ENCODE data around the gene WWOX.

DNA sequence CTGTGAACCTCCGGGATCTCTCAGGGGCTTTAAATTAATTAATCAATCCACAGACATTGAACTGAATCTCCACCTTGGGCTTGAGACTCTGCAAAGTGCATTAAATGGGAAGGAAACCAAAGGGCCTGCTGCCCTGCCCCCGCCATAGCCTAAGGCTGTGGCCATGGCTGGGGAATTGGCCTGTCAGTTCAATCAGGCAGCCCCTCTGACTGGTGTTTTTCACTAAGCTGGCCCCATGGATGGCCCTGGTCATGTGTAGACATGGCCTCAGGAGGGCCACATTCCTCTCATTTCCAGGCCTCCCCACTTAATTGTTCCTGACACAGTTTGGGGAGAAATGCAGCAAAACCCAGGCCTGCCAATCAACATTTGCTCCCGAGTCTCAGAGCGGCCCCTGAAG lies 499.8 kb downstream of the WWOX start:
- TF ChIP-seq, protein P1, sequence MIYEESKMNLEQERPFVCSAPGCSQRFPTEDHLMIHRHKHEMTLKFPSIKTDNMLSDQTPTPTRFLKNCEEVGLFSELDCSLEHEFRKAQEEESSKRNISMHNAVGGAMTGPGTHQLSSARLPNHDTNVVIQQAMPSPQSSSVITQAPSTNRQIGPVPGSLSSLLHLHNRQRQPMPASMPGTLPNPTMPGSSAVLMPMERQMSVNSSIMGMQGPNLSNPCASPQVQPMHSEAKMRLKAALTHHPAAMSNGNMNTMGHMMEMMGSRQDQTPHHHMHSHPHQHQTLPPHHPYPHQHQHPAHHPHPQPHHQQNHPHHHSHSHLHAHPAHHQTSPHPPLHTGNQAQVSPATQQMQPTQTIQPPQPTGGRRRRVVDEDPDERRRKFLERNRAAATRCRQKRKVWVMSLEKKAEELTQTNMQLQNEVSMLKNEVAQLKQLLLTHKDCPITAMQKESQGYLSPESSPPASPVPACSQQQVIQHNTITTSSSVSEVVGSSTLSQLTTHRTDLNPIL (CRISPR knock-in tag; IDR thresholded peaks at IDR 0.05; ENCODE audit: low read depth) = no peak
- TF ChIP-seq ISL1 (CRISPR knock-in tag; IDR thresholded peaks at IDR 0.05) (no peak), ARNTL (CRISPR knock-in tag; IDR thresholded peaks at IDR 0.05; ENCODE audit: borderline replicate concordance, low read depth) (no peak), PATZ1 (CRISPR knock-in tag; IDR thresholded peaks at IDR 0.05; ENCODE audit: borderline replicate concordance) (no peak), TCF4 (CRISPR knock-in tag; IDR thresholded peaks at IDR 0.05; ENCODE audit: borderline replicate concordance) (no peak), ZNF70 (CRISPR knock-in tag; IDR thresholded peaks at IDR 0.05) (no peak), ZFP30 (CRISPR knock-in tag; IDR thresholded peaks at IDR 0.05) (no peak), CSDC2 (CRISPR knock-in tag; IDR thresholded peaks at IDR 0.05) (no peak), ZC3H10 (CRISPR knock-in tag; IDR thresholded peaks at IDR 0.05) (no peak)
- TF ChIP-seq, protein P2, sequence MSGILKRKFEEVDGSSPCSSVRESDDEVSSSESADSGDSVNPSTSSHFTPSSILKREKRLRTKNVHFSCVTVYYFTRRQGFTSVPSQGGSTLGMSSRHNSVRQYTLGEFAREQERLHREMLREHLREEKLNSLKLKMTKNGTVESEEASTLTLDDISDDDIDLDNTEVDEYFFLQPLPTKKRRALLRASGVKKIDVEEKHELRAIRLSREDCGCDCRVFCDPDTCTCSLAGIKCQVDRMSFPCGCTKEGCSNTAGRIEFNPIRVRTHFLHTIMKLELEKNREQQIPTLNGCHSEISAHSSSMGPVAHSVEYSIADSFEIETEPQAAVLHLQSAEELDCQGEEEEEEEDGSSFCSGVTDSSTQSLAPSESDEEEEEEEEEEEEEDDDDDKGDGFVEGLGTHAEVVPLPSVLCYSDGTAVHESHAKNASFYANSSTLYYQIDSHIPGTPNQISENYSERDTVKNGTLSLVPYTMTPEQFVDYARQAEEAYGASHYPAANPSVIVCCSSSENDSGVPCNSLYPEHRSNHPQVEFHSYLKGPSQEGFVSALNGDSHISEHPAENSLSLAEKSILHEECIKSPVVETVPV (CRISPR knock-in tag; IDR thresholded peaks at IDR 0.05) = no peak
- TF ChIP-seq, protein P3, sequence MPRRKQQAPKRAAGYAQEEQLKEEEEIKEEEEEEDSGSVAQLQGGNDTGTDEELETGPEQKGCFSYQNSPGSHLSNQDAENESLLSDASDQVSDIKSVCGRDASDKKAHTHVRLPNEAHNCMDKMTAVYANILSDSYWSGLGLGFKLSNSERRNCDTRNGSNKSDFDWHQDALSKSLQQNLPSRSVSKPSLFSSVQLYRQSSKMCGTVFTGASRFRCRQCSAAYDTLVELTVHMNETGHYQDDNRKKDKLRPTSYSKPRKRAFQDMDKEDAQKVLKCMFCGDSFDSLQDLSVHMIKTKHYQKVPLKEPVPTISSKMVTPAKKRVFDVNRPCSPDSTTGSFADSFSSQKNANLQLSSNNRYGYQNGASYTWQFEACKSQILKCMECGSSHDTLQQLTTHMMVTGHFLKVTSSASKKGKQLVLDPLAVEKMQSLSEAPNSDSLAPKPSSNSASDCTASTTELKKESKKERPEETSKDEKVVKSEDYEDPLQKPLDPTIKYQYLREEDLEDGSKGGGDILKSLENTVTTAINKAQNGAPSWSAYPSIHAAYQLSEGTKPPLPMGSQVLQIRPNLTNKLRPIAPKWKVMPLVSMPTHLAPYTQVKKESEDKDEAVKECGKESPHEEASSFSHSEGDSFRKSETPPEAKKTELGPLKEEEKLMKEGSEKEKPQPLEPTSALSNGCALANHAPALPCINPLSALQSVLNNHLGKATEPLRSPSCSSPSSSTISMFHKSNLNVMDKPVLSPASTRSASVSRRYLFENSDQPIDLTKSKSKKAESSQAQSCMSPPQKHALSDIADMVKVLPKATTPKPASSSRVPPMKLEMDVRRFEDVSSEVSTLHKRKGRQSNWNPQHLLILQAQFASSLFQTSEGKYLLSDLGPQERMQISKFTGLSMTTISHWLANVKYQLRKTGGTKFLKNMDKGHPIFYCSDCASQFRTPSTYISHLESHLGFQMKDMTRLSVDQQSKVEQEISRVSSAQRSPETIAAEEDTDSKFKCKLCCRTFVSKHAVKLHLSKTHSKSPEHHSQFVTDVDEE (CRISPR knock-in tag; IDR thresholded peaks at IDR 0.05) = no peak

Data from SK-N-SH treated with all-trans-retinoic acid at 6 μM for 48 hours (cell line).